ENCODE measurements around the gene RAB31. TPM values are rescaled to one million over a fixed set of nuclear protein-coding genes. Genes with fewer than 3 reads are reported as not detected.

The RAB31 gene
- total RNA-seq, 3 donors from 2014 or later: 12.8 to 58.5 (median 27.4) TPM

- H3K4me3 ChIP-seq: no peak overlapping the region
- ATAC-seq: no peak
- TF ChIP-seq CTCF (IDR thresholded peaks at IDR 0.05): no peak
These were observed 197.4 kb downstream of the RAB31 start for GRCh38 chr18:9905401-9905922.

GRCh38 chr18:9906481-9906880 lies 198.4 kb downstream of the RAB31 start:
- intact Hi-C loops (cut with DNase I, micrococcal nuclease): no loop called here
- H3K36me3 ChIP-seq (ENCODE audit: low read depth): no peaks in the 10 kb centered on the region
- peak; percentile 59 for ATAC-seq
- no peaks in the 10 kb centered on the region for H3K9me3 ChIP-seq
- H3K4me3 ChIP-seq: no peak overlapping the region
- no peak for TF ChIP-seq CTCF (IDR thresholded peaks at IDR 0.05)
- no peak for DNase-seq
- H3K4me1 ChIP-seq (ENCODE audit: low read depth): no peaks in the 10 kb centered on the region

More at GRCh38 chr18:9905401-9905922, 197.4 kb downstream of the RAB31 start:
- no peaks in the 10 kb centered on the region for H3K4me1 ChIP-seq (ENCODE audit: low read depth)
- no peaks in the 10 kb centered on the region for H3K36me3 ChIP-seq (ENCODE audit: low read depth)
- H3K9me3 ChIP-seq: no peaks in the 10 kb centered on the region
- DNase-seq: no peak
- intact Hi-C loops (cut with DNase I, micrococcal nuclease): no loop called here

- no peak overlapping the region for H3K4me3 ChIP-seq
- no peaks in the 10 kb centered on the region for H3K9me3 ChIP-seq
- intact Hi-C loops (cut with DNase I, micrococcal nuclease): no loop called here
- no peak for DNase-seq
- no peak for ATAC-seq
- TF ChIP-seq CTCF (IDR thresholded peaks at IDR 0.05): no peak
- peaks cover 2% of the 10 kb centered on the region for H3K4me1 ChIP-seq (ENCODE audit: low read depth)
- H3K36me3 ChIP-seq (ENCODE audit: low read depth): no peaks in the 10 kb centered on the region
These were observed 199.8 kb downstream of the RAB31 start for GRCh38 chr18:9907867-9908266.

GRCh38 chr18:9910071-9910470 lies 202.0 kb downstream of the RAB31 start:
- TF ChIP-seq CTCF (IDR thresholded peaks at IDR 0.05): no peak
- peaks cover 8% of the 10 kb centered on the region for H3K4me1 ChIP-seq (ENCODE audit: low read depth)
- no peak for ATAC-seq
- intact Hi-C loops (cut with DNase I, micrococcal nuclease): loop anchor here in 1 of 2 donors (5.0 kb wide), 1 partner anchor 203 kb away; the partner anchor contains the start of gene RAB31
- no peak overlapping the region for H3K4me3 ChIP-seq
- no peak for DNase-seq
- no peaks in the 10 kb centered on the region for H3K9me3 ChIP-seq
- no peaks in the 10 kb centered on the region for H3K36me3 ChIP-seq (ENCODE audit: low read depth)

- DNase-seq (no peak), ATAC-seq (no peak)
- Histone ChIP-seq H3K36me3 (ENCODE audit: low read depth) (no peaks in the 10 kb centered on the region), H3K4me1 (ENCODE audit: low read depth) (peaks cover 8% of the 10 kb centered on the region), H3K9me3 (no peaks in the 10 kb centered on the region), H3K4me3 (no peak overlapping the region)
- intact Hi-C loops (cut with DNase I, micrococcal nuclease): loop anchor here in 1 of 2 donors (5.0 kb wide), 1 partner anchor 203 kb away; the partner anchor contains the start of gene RAB31
- no peak for TF ChIP-seq CTCF (IDR thresholded peaks at IDR 0.05)
These were observed 202.6 kb downstream of the RAB31 start for GRCh38 chr18:9910661-9911060.

All from mucosa of descending colon (tissue), 3 donors.